ENCODE results near the gene EPHA3. TPM values are rescaled to one million over a fixed set of nuclear protein-coding genes. Genes with fewer than 3 reads are reported as not detected.

EPHA3 gene
- total RNA-seq, 4 donors from 2014 or later: 13.1 to 25.8 (median 21.2) TPM

- H3K4me3 ChIP-seq: no peak overlapping the region
- no peaks in the 10 kb centered on the region for H3K36me3 ChIP-seq
- WGBS: 61% methylated on average over 2 of the region's 2 CpGs
- peaks cover 0 to 42% (median 23%) of the 10 kb centered on the region in 4 donors for H3K4me1 ChIP-seq
- TF ChIP-seq POLR2A (IDR thresholded peaks at IDR 0.05; ENCODE audit: low read depth) (no peak), EP300 (IDR thresholded peaks at IDR 0.05) (no peak), POLR2AphosphoS5 (IDR thresholded peaks at IDR 0.05) (no peak)
- TF ChIP-seq, protein P1, sequence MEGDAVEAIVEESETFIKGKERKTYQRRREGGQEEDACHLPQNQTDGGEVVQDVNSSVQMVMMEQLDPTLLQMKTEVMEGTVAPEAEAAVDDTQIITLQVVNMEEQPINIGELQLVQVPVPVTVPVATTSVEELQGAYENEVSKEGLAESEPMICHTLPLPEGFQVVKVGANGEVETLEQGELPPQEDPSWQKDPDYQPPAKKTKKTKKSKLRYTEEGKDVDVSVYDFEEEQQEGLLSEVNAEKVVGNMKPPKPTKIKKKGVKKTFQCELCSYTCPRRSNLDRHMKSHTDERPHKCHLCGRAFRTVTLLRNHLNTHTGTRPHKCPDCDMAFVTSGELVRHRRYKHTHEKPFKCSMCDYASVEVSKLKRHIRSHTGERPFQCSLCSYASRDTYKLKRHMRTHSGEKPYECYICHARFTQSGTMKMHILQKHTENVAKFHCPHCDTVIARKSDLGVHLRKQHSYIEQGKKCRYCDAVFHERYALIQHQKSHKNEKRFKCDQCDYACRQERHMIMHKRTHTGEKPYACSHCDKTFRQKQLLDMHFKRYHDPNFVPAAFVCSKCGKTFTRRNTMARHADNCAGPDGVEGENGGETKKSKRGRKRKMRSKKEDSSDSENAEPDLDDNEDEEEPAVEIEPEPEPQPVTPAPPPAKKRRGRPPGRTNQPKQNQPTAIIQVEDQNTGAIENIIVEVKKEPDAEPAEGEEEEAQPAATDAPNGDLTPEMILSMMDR (IDR thresholded peaks at IDR 0.05): no peak
- no peak overlapping the region for H3K27ac ChIP-seq (replicated peaks in 1 of 4)
- no peaks in the 10 kb centered on the region for H3K27me3 ChIP-seq
- no peak for DNase-seq (ENCODE audit: extremely low spot score)
- H3K9me3 ChIP-seq: no peaks in the 10 kb centered on the region
- intact Hi-C loops (cut with DNase I): no loop called here
Measured at GRCh38 chr3:89216016-89216739, 108.8 kb downstream of the EPHA3 start.

GRCh38 chr3:89217148-89217685 is 109.8 kb downstream of the EPHA3 start:
- H3K27ac ChIP-seq (replicated peaks in 1 of 4): no peak overlapping the region
- H3K27me3 ChIP-seq: no peaks in the 10 kb centered on the region
- H3K9me3 ChIP-seq: no peaks in the 10 kb centered on the region
- WGBS: 63% methylated on average over 6 of the region's 6 CpGs
- no peak overlapping the region for H3K4me3 ChIP-seq
- no peaks in the 10 kb centered on the region for H3K36me3 ChIP-seq
- H3K4me1 ChIP-seq: peaks cover 0 to 33% (median 22%) of the 10 kb centered on the region in 4 donors
- TF ChIP-seq POLR2A (IDR thresholded peaks at IDR 0.05; ENCODE audit: low read depth) (no peak), POLR2AphosphoS5 (IDR thresholded peaks at IDR 0.05) (no peak), EP300 (IDR thresholded peaks at IDR 0.05) (no peak)
- TF ChIP-seq, protein P1 (IDR thresholded peaks at IDR 0.05): no peak
- intact Hi-C loops (cut with DNase I): no loop called here
- no peak for DNase-seq (ENCODE audit: extremely low spot score)

DNA sequence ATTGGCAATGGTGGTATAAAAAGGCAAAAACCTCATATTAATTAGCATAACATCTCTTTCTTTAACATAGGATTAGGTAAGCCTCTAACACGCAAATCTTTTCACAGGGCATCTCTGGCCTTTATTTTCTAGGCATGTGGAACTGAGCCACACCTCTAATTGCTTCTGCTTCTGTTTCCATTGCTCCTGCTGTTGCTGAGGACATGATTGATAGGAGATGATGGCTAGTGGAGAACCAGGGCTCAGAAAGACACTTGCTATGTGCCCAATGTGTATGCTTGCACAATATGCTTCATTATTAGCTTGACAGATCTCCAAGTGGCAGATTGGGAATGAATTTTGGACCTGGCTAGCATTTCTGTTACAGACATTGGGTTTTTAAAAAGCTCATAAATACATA is 114.5 kb downstream of the EPHA3 start:
- no peaks in the 10 kb centered on the region for H3K27me3 ChIP-seq
- no peak for TF ChIP-seq EP300 (IDR thresholded peaks at IDR 0.05)
- TF ChIP-seq POLR2A (IDR thresholded peaks at IDR 0.05; ENCODE audit: low read depth): no peak
- TF ChIP-seq POLR2AphosphoS5 (IDR thresholded peaks at IDR 0.05): no peak
- TF ChIP-seq, protein P1 (IDR thresholded peaks at IDR 0.05): no peak
- DNase-seq (ENCODE audit: extremely low spot score): no peak
- no peaks in the 10 kb centered on the region for H3K9me3 ChIP-seq
- H3K4me3 ChIP-seq: no peak overlapping the region
- H3K4me1 ChIP-seq: peaks cover 0 to 11% (median 8%) of the 10 kb centered on the region in 4 donors
- intact Hi-C loops (cut with DNase I): no loop called here
- no peak overlapping the region for H3K27ac ChIP-seq (replicated peaks in 1 of 4)
- no peaks in the 10 kb centered on the region for H3K36me3 ChIP-seq
- WGBS: 82% methylated on average over 1 of the region's 1 CpG

- TF ChIP-seq, protein P1 (IDR thresholded peaks at IDR 0.05): no peak
- H3K9me3 ChIP-seq: no peaks in the 10 kb centered on the region
- no peaks in the 10 kb centered on the region for H3K27me3 ChIP-seq
- peaks cover 5 to 23% (median 18%) of the 10 kb centered on the region in 4 donors for H3K4me1 ChIP-seq
- H3K36me3 ChIP-seq: no peaks in the 10 kb centered on the region
- no peak overlapping the region for H3K4me3 ChIP-seq
- intact Hi-C loops (cut with DNase I): no loop called here
- 66% methylated on average over 6 of the region's 6 CpGs for WGBS
- no peak for DNase-seq (ENCODE audit: extremely low spot score)
- H3K27ac ChIP-seq (replicated peaks in 1 of 4): no peak overlapping the region
Measured at GRCh38 chr3:89223188-89223587, 115.8 kb downstream of the EPHA3 start.
